K562 (cell line): ENCODE measurements around the gene ABR. TPM values are rescaled to one million over a fixed set of nuclear protein-coding genes. Genes with fewer than 3 reads are reported as not detected.

ENCODE experiments used
- DNMT1 ChIP-seq: fragments of 450-650 bp; IDR thresholded peaks from 2 replicates; pipeline ENCODE4 v1.6.1; 2016; ENCODE audit warnings: antibody characterized with exemption, mild to moderate bottlenecking
- GATA2 ChIP-seq: sonication (generic); formaldehyde crosslinking; IDR thresholded peaks from 2 replicates; pipeline ENCODE4 v1.4.0; 2020; ENCODE audit warnings: mild to moderate bottlenecking, missing genetic modification reagents
- KDM1A ChIP-seq, 2 experiments: fragments of 450-650 bp; IDR thresholded peaks; 2 replicates each; pipeline ENCODE4 v1.6.1; 2016; ENCODE audit warnings: mild to moderate bottlenecking in 2 of 2
- KLF10 ChIP-seq: fragments of 250-450 bp; sonication (Bioruptor Pico); IDR thresholded peaks from 2 replicates; pipeline ENCODE4 v1.6.1; 2021; ENCODE audit warnings: matching md5 sums
- POLR2B ChIP-seq: fragments of 450-650 bp; IDR thresholded peaks from 2 replicates; pipeline ENCODE4 v1.6.1; 2018; ENCODE audit warnings: low read depth; ENCODE audit not compliant: partially characterized antibody
- PYGO2 ChIP-seq: fragments of 450-650 bp; IDR thresholded peaks from 2 replicates; pipeline ENCODE4 v1.6.1; 2016; ENCODE audit warnings: mild to moderate bottlenecking, missing genetic modification characterization, moderate library complexity, missing compliant biosample characterization
- RAD21 ChIP-seq, 2 experiments: fragments of 250-450 bp in 1 of 2; fragments of 450-650 bp in 1 of 2; sonication (Bioruptor Pico) in 1 of 2; formaldehyde crosslinking in 1 of 2; IDR thresholded peaks in 1 of 2; conservative IDR thresholded peaks in 1 of 2; 2 replicates each; pipeline versions ENCODE4 v1.4.0 to v1.8.0; 2020 to 2022; ENCODE audit warnings: mild to moderate bottlenecking in 2 of 2, moderate library complexity in 1 of 2
- SAFB ChIP-seq: fragments of 200-400 bp; formaldehyde crosslinking; IDR thresholded peaks from 2 replicates; pipeline ENCODE4 v1.6.1; 2017; ENCODE audit warnings: low read depth, low read length, borderline replicate concordance
- SAP30 ChIP-seq: fragments of 200-600 bp; sonication (generic); IDR thresholded peaks from 2 replicates; pipeline ENCODE4 v1.6.1; 2012; ENCODE audit warnings: borderline replicate concordance, low read depth, mild to moderate bottlenecking, moderate library complexity, low read length, control low read depth, inconsistent platforms; ENCODE audit not compliant: insufficient read depth, poor library complexity, severe bottlenecking
- SRSF3 ChIP-seq: fragments of 200-400 bp; formaldehyde crosslinking; IDR thresholded peaks from 2 replicates; pipeline ENCODE4 v1.6.1; 2016; ENCODE audit warnings: mild to moderate bottlenecking, low read length, moderate library complexity; ENCODE audit not compliant: insufficient read depth
- SRSF7 ChIP-seq: fragments of 200-400 bp; formaldehyde crosslinking; optimal IDR thresholded peaks from 2 replicates; pipeline ENCODE3; 2017; ENCODE audit warnings: mild to moderate bottlenecking, low read depth, low read length
- WHSC1 ChIP-seq: IDR thresholded peaks from one replicate; pipeline ENCODE4 v1.6.1; 2012; ENCODE audit warnings: low read length, control low read depth, inconsistent platforms
- YY1 ChIP-seq, 3 experiments: IDR thresholded peaks; 2 replicates each; pipeline ENCODE4 v1.6.1; 2011; ENCODE audit warnings: low read length in 2 of 3, mild to moderate bottlenecking in 2 of 3, moderate library complexity in 2 of 3, borderline replicate concordance in 1 of 3, control low read depth in 1 of 3, low read depth in 1 of 3; ENCODE audit not compliant: insufficient read depth in 3 of 3, insufficient replicate concordance in 2 of 3, control insufficient read depth in 1 of 3, insufficient read length in 1 of 3; ENCODE audit errors: extremely low read depth in 1 of 3
- ZNF561 ChIP-seq: fragments of 450-650 bp; formaldehyde crosslinking; conservative IDR thresholded peaks from 2 replicates; pipeline ENCODE4 v1.4.0; 2020; ENCODE audit warnings: mild to moderate bottlenecking, moderate library complexity
- ZNF77 ChIP-seq: fragments of 250-450 bp; sonication (Bioruptor Pico); IDR thresholded peaks from 2 replicates; pipeline ENCODE4 v1.5.0; 2020
- polyA plus RNA-seq, 8 experiments: library from polyadenylated mRNA; depleted of rRNA in 4 of 8; stranded (reverse) in 5 of 8; unstranded in 3 of 8; fragments of >200 nt; fragmentation: Nextera tagmentation in 2 of 8; fragmentation: Illumina TruSeq in 1 of 8; extraction: Ambion mirVana in 2 of 8; extraction: Trizol in 1 of 8; gene quantifications; 2 replicates each; pipeline versions ENCODE4 v1.2.1 to v1.2.3, GENCODE V29; 2011 to 2014; ENCODE audit warnings: inconsistent platforms in 1 of 8, missing spikeins in 1 of 8
- total RNA-seq, 7 experiments: library from RNA; depleted of rRNA in 6 of 7; stranded (reverse); fragments of >200 nt in 6 of 7; fragmentation: Illumina TruSeq in 2 of 7; extraction: Trizol in 2 of 7; gene quantifications; 2 replicates each; pipeline versions ENCODE4 v1.2.1 to v1.2.3, GENCODE V29; 2011 to 2021; ENCODE audit warnings: low replicate concordance in 1 of 7
- TF ChIP-seq, protein P1 (sequence below): fragments of 250-450 bp; sonication (Bioruptor Pico); IDR thresholded peaks from 2 replicates; pipeline ENCODE4 v1.8.0; 2021; ENCODE audit warnings: moderate library complexity, mild to moderate bottlenecking, inconsistent platforms
- TF ChIP-seq, protein P2 (sequence below): fragments of 250-450 bp; sonication (Bioruptor Pico); IDR thresholded peaks from 2 replicates; pipeline ENCODE4 v1.4.0; 2020
- TF ChIP-seq, protein P3 (sequence below): fragments of 450-650 bp; IDR thresholded peaks from 2 replicates; pipeline ENCODE4 v1.6.1; 2016; ENCODE audit warnings: mild to moderate bottlenecking
- TF ChIP-seq, protein P4 (sequence below): fragments of 250-450 bp; sonication (Bioruptor Pico); IDR thresholded peaks from 2 replicates; pipeline ENCODE4 v1.5.0; 2022; ENCODE audit warnings: mild to moderate bottlenecking

Gene ABR
- total and polyA plus RNA-seq, 9 of the 15 experiments (the other 6 are each of a cell fraction or from before 2014, with no cell fraction given), result 0.07 to 1.6 (median 0.37) TPM; not detected in 1

DNA sequence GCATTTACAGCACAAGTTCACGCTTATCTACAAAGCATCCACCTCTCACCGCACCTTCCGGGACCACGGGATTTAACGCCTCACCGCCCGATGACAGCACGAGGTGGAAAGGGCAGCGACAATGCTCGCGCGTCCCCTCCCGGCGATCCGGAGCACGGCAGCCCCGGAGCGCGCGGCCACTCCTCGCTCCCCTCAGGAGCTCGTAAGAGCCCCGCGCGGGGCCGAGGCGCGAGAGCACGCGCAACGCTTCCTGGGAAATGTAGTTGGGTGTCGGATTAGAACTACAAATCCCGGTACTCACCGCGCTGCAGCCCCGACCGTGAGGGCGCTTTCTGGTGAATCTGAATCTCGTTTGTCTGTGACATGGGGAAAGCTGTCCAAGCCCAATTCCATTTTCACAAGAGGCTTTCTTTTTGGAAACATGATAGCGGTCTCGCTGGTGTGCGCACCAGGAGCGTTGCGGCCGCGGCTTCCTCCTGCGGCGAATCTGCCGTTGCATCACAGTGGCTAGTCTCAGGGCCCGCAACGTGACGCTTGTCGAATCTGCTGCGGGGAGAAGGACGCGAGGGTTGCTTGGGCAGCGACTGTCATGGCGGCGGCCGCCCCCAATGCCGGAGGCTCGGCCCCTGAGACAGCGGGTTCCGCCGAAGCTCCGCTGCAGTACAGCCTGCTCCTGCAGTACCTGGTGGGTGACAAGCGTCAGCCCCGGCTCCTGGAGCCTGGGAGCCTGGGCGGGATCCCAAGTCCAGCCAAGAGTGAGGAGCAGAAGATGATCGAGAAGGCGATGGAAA lies 183.0 kb downstream of the ABR start, which contains the start of gene TIMM22 (continued):
- TF ChIP-seq RAD21 (CRISPR knock-in tag; conservative IDR thresholded peaks at IDR 0.05 in 1 of 2, IDR thresholded peaks at IDR 0.05 in 1 of 2), result peak; percentile 84 to 85
- TF ChIP-seq ZNF77 (CRISPR knock-in tag), result no peak
- no peak for TF ChIP-seq WHSC1
- TF ChIP-seq DNMT1, result no peak
- TF ChIP-seq GATA2, result peak; percentile 82
- TF ChIP-seq, protein P1, sequence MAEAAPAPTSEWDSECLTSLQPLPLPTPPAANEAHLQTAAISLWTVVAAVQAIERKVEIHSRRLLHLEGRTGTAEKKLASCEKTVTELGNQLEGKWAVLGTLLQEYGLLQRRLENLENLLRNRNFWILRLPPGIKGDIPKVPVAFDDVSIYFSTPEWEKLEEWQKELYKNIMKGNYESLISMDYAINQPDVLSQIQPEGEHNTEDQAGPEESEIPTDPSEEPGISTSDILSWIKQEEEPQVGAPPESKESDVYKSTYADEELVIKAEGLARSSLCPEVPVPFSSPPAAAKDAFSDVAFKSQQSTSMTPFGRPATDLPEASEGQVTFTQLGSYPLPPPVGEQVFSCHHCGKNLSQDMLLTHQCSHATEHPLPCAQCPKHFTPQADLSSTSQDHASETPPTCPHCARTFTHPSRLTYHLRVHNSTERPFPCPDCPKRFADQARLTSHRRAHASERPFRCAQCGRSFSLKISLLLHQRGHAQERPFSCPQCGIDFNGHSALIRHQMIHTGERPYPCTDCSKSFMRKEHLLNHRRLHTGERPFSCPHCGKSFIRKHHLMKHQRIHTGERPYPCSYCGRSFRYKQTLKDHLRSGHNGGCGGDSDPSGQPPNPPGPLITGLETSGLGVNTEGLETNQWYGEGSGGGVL (CRISPR knock-in tag), result no peak
- no peak for TF ChIP-seq SRSF7
- no peak for TF ChIP-seq KLF10 (CRISPR knock-in tag)
- TF ChIP-seq PYGO2, result no peak
- TF ChIP-seq, protein P2, sequence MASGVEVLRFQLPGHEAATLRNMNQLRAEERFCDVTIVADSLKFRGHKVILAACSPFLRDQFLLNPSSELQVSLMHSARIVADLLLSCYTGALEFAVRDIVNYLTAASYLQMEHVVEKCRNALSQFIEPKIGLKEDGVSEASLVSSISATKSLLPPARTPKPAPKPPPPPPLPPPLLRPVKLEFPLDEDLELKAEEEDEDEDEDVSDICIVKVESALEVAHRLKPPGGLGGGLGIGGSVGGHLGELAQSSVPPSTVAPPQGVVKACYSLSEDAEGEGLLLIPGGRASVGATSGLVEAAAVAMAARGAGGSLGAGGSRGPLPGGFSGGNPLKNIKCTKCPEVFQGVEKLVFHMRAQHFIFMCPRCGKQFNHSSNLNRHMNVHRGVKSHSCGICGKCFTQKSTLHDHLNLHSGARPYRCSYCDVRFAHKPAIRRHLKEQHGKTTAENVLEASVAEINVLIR (CRISPR knock-in tag), result peak; percentile 82
- TF ChIP-seq, protein P3, sequence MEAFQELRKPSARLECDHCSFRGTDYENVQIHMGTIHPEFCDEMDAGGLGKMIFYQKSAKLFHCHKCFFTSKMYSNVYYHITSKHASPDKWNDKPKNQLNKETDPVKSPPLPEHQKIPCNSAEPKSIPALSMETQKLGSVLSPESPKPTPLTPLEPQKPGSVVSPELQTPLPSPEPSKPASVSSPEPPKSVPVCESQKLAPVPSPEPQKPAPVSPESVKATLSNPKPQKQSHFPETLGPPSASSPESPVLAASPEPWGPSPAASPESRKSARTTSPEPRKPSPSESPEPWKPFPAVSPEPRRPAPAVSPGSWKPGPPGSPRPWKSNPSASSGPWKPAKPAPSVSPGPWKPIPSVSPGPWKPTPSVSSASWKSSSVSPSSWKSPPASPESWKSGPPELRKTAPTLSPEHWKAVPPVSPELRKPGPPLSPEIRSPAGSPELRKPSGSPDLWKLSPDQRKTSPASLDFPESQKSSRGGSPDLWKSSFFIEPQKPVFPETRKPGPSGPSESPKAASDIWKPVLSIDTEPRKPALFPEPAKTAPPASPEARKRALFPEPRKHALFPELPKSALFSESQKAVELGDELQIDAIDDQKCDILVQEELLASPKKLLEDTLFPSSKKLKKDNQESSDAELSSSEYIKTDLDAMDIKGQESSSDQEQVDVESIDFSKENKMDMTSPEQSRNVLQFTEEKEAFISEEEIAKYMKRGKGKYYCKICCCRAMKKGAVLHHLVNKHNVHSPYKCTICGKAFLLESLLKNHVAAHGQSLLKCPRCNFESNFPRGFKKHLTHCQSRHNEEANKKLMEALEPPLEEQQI, result no peak
- TF ChIP-seq SRSF3, result no peak
- peak; percentile 70 for TF ChIP-seq POLR2B
- no peak for TF ChIP-seq ZNF561 (CRISPR knock-in tag)
- TF ChIP-seq KDM1A (IDR thresholded peaks at IDR 0.05), result no peak
- TF ChIP-seq SAP30, result peak; percentile 48
- TF ChIP-seq, protein P4, sequence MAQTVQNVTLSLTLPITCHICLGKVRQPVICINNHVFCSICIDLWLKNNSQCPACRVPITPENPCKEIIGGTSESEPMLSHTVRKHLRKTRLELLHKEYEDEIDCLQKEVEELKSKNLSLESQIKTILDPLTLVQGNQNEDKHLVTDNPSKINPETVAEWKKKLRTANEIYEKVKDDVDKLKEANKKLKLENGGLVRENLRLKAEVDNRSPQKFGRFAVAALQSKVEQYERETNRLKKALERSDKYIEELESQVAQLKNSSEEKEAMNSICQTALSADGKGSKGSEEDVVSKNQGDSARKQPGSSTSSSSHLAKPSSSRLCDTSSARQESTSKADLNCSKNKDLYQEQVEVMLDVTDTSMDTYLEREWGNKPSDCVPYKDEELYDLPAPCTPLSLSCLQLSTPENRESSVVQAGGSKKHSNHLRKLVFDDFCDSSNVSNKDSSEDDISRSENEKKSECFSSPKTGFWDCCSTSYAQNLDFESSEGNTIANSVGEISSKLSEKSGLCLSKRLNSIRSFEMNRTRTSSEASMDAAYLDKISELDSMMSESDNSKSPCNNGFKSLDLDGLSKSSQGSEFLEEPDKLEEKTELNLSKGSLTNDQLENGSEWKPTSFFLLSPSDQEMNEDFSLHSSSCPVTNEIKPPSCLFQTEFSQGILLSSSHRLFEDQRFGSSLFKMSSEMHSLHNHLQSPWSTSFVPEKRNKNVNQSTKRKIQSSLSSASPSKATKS (CRISPR knock-in tag), result no peak
- peak; percentile 95 to 98 (median 96) for TF ChIP-seq YY1 (IDR thresholded peaks at IDR 0.05; ENCODE audit: borderline replicate concordance in 1 of 3, control insufficient read depth in 1 of 3, extremely low read depth in 1 of 3, insufficient read depth in 3 of 3, insufficient read length in 1 of 3, insufficient replicate concordance in 2 of 3, low read depth in 1 of 3, low read length in 2 of 3)
- 0 out of 2 replicates have a peak, but pooled peaks have one; percentile 16 for TF ChIP-seq SAFB
